ENCODE measurements around the gene ANKRD6.

Gene ANKRD6

GRCh38 chr6:89657445-89658158 lies 224.7 kb downstream of the ANKRD6 start:
- DNase-seq (ENCODE audit: low spot score) = no peak

- no peak for DNase-seq (ENCODE audit: low spot score)
Measured at GRCh38 chr6:89660981-89661380, 228.0 kb downstream of the ANKRD6 start.

- no peak for DNase-seq (ENCODE audit: low spot score)
Measured at GRCh38 chr6:89661559-89661958, 228.6 kb downstream of the ANKRD6 start.

GRCh38 chr6:89662659-89663223 lies 229.8 kb downstream of the ANKRD6 start:
- no peak for DNase-seq (ENCODE audit: low spot score)

- no peak for DNase-seq (ENCODE audit: low spot score)
Measured at GRCh38 chr6:89667872-89668556, 235.1 kb downstream of the ANKRD6 start.

- DNase-seq (ENCODE audit: low spot score) = no peak
Measured at GRCh38 chr6:89669002-89669401, 236.1 kb downstream of the ANKRD6 start.

- DNase-seq (ENCODE audit: low spot score) = no peak
Measured at GRCh38 chr6:89670935-89671565, 238.1 kb downstream of the ANKRD6 start.

GRCh38 chr6:89675949-89676748 lies 243.2 kb downstream of the ANKRD6 start:
- no peak for DNase-seq (ENCODE audit: low spot score)

- DNase-seq (ENCODE audit: low spot score) = no peak
Measured at GRCh38 chr6:89678531-89678930, 245.6 kb downstream of the ANKRD6 start.

GRCh38 chr6:89679215-89680120 lies 246.5 kb downstream of the ANKRD6 start:
- no peak for DNase-seq (ENCODE audit: low spot score)

GRCh38 chr6:89680150-89680549 lies 247.2 kb downstream of the ANKRD6 start:
- no peak for DNase-seq (ENCODE audit: low spot score)

- DNase-seq (ENCODE audit: low spot score) = no peak
Measured at GRCh38 chr6:89680551-89680950, 247.6 kb downstream of the ANKRD6 start.

- no peak for DNase-seq (ENCODE audit: low spot score)
Measured at GRCh38 chr6:89681983-89682564, 249.1 kb downstream of the ANKRD6 start.

GRCh38 chr6:89682991-89683390 lies 250.0 kb downstream of the ANKRD6 start:
- DNase-seq (ENCODE audit: low spot score) = no peak

All from COLO829 (cell line).